Stimulated activated CD4-positive, alpha-beta T cell treated with anti-CD3 and anti-CD28 coated beads, Interleukin-15, amount 100 ng/mL, for 48 hours (primary cell): ENCODE data around the gene NSFL1C.
"Not testable (repeated sequence)": the region's sequence is repeated elsewhere in the genome, so short reads cannot be mapped to it uniquely, and the experiment has no call there.

ENCODE experiments used
- DNase-seq, 2 donors: peaks; one replicate each; pipeline ENCODE4 v3.0.0-alpha.2; 2020; ENCODE audit warnings: low read depth in 2 of 2

Gene NSFL1C

GRCh38 chr20:1423625-1424106, 43.0 kb downstream of the NSFL1C start:
- peak in 1 of 2 donors; percentile 5 for DNase-seq

- DNase-seq = no peak
These were observed 43.4 kb downstream of the NSFL1C start for GRCh38 chr20:1423206-1423605.

GRCh38 chr20:1422753-1423152, 43.9 kb downstream of the NSFL1C start:
- DNase-seq = no peak

- DNase-seq = no peak
These were observed 46.6 kb downstream of the NSFL1C start for GRCh38 chr20:1420066-1420465.

- DNase-seq = no peak
These were observed 48.3 kb downstream of the NSFL1C start for GRCh38 chr20:1418350-1418749.

- DNase-seq = no peak
These were observed 48.9 kb downstream of the NSFL1C start for GRCh38 chr20:1417790-1418189.

- DNase-seq = no peak
These were observed 49.4 kb downstream of the NSFL1C start for GRCh38 chr20:1417273-1417672.

GRCh38 chr20:1415667-1416468, 50.8 kb downstream of the NSFL1C start:
- no peak for DNase-seq

- no peak for DNase-seq
These were observed 51.7 kb downstream of the NSFL1C start for GRCh38 chr20:1414982-1415381.

- DNase-seq = no peak
These were observed 60.8 kb downstream of the NSFL1C start for GRCh38 chr20:1405801-1406200.

- no peak for DNase-seq
These were observed 63.0 kb downstream of the NSFL1C start for GRCh38 chr20:1403624-1404023.

- no peak for DNase-seq
These were observed 64.5 kb downstream of the NSFL1C start for GRCh38 chr20:1402149-1402548.

- DNase-seq = no peak
These were observed 65.2 kb downstream of the NSFL1C start for GRCh38 chr20:1401451-1401907.

GRCh38 chr20:1399678-1400366, 66.8 kb downstream of the NSFL1C start:
- DNase-seq = not testable (repeated sequence)

GRCh38 chr20:1398185-1398584, 68.5 kb downstream of the NSFL1C start:
- not testable (repeated sequence) for DNase-seq

GRCh38 chr20:1397710-1398109, 68.9 kb downstream of the NSFL1C start:
- DNase-seq = no peak

GRCh38 chr20:1396702-1397101, 69.9 kb downstream of the NSFL1C start:
- no peak for DNase-seq

GRCh38 chr20:1396264-1396663, 70.4 kb downstream of the NSFL1C start:
- DNase-seq = no peak

- no peak for DNase-seq
These were observed 72.0 kb downstream of the NSFL1C start for GRCh38 chr20:1394686-1395085.

GRCh38 chr20:1393507-1393882, 73.2 kb downstream of the NSFL1C start:
- DNase-seq = no peak

GRCh38 chr20:1392693-1393506, 73.7 kb downstream of the NSFL1C start, which contains the start of gene FKBP1A:
Gene FKBP1A, minus strand, starts transcription at chr20:1393054. Its CDS starts 56 bp downstream, at chr20:1392998.
- DNase-seq = peak; percentile 77 to 89

GRCh38 chr20:1392443-1392692, 74.3 kb downstream of the NSFL1C start:
- DNase-seq = no peak
